C4-2B (cell line): ENCODE results near the gene ASCL1.

Experiments
- H3K27ac ChIP-seq: fragments of 450-650 bp; 2 replicates; pipeline ENCODE4 v1.5.1; 2017
- ZFX ChIP-seq: fragments of 450-650 bp; IDR thresholded peaks from 2 replicates; pipeline ENCODE4 v1.6.1; 2017
- TF ChIP-seq, protein P1 (sequence below): fragments of 450-650 bp; conservative IDR thresholded peaks from 2 replicates; pipeline ENCODE4 v1.5.1; 2017; ENCODE audit warnings: mild to moderate bottlenecking

ASCL1 gene

DNA sequence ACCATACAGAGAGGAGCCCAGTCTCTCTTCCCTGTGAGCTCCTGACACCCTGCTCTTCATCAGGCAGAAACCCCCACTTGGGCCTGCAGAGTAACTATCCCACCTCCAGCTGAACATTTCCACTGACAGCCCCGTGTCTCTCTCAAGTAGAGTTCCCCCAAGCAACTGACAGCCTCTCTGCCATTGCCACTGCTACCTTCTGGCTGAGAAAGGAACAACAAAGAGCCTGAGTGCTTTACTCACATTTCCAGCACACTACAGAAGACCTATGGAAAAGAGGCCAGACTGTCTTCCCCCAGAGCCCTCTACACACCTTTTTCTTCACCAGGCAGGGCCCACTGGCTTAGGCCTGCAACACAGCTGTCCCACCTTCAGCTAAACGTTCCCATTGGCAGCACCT is 18.4 kb upstream of the ASCL1 start:
- no peak overlapping the region for H3K27ac ChIP-seq
- TF ChIP-seq ZFX: no peak
- TF ChIP-seq, protein P1, sequence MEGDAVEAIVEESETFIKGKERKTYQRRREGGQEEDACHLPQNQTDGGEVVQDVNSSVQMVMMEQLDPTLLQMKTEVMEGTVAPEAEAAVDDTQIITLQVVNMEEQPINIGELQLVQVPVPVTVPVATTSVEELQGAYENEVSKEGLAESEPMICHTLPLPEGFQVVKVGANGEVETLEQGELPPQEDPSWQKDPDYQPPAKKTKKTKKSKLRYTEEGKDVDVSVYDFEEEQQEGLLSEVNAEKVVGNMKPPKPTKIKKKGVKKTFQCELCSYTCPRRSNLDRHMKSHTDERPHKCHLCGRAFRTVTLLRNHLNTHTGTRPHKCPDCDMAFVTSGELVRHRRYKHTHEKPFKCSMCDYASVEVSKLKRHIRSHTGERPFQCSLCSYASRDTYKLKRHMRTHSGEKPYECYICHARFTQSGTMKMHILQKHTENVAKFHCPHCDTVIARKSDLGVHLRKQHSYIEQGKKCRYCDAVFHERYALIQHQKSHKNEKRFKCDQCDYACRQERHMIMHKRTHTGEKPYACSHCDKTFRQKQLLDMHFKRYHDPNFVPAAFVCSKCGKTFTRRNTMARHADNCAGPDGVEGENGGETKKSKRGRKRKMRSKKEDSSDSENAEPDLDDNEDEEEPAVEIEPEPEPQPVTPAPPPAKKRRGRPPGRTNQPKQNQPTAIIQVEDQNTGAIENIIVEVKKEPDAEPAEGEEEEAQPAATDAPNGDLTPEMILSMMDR: no peak

DNA sequence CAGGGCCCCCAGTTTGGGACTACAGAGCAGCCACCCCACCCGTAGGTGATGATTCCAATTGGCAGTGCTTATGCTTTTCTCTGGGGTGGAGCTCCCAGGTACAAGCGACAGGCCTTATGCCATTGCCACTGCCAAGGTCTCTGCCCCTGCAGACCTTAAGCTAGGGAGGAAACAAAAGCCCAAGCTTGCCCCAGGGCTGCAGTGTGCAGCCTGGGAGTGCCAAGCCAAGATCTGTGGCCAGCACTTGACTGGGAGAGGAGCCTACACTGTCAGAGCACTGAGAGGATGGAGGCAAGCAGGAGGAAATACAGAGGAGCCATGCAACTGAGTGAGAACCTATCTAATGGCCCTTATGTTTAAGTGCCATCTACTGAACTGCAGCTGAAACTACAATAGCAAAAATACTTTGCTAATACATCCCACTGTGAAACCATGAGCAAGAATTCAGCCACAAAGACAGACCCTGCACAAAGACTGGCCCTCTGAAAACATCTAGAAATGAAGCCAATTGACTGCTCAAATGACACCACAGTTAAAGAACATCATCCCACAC is 17.7 kb upstream of the ASCL1 start:
- H3K27ac ChIP-seq: no peak overlapping the region
- TF ChIP-seq, protein P1: peak; percentile 30
- no peak for TF ChIP-seq ZFX

DNA sequence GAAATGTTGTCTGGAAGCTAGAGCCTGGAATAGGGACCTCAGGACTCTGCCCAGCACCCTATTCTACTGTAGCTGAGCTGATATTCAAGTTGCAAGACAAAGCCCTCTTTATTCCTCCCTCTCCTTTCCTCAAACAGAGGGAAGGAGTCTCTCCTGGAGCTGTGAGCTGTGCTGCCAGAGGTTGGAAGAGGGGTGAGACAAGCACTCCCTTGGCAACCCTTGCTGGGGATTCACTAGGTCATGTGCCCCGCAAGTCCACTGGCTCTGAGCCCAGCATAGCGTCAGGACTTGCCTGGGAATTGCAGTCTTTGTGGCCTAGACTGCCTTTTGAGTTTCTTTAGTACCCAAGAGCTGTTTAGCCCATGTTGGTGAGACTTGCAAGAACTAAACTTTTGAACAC is 11.4 kb upstream of the ASCL1 start:
- TF ChIP-seq, protein P1: no peak
- TF ChIP-seq ZFX: no peak
- H3K27ac ChIP-seq: no peak overlapping the region

DNA sequence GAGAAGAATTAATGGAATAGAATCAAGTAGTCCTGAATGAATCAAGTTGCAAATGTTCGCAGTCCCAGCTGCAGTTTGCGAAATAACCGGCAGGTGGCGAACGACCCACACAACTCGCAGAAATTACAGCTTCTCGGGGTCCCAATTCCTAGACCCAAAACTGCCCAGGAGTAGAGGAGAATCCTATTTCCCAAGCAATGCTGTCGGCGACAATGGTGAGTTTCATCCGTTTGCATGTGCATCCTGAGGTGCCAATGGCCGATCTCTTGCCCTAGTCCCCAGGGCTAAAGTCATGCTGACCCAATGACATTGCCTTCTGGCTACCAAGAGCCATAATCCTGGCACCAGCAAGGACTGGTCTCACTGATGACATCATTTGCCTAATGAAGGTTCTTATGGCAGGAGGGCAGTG is 8.5 kb upstream of the ASCL1 start:
- no peak for TF ChIP-seq ZFX
- TF ChIP-seq, protein P1: peak; percentile 90
- H3K27ac ChIP-seq: no peak overlapping the region

DNA sequence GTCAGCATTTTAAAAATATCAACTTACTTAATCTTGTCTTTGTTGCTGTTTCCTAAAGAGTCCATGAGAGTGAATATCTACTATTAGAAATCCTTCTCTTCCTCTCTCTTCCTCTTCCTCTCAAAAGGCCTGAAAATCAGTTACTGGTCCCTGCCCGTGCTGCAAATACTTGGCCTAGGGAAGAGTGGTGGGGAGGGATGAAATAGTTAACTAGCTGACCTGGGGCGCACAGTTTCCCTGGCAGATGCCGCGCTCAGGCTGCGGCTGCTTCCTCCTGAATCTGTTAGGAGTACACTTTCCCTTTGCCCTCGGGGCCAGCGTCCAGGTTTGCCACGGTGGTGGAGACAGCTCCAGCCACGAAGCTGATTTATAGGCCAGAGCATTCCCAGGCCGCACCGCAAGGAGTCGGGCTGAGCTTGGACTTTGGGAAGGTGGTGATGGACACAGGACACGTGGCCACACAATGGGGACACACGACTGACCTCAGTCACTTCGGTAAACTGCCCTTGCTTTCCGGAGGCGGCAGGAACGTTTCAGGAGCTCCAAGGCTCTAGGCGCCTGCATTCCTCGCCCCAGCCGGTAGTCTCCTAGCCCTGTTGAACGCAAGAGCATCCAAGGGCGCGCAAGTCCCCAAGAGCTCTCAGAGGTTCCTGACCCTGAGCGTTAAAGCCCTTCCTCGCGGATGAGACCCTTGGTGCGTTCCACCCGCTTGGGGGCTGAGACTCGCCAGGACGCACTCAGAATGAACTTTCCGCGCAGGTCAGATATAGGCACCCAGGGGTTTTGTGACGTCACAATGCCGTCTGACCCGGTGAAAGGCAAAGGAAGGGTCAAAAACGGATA is 7.1 kb upstream of the ASCL1 start:
- H3K27ac ChIP-seq: no peak overlapping the region
- TF ChIP-seq, protein P1: peak; percentile 32
- no peak for TF ChIP-seq ZFX

DNA sequence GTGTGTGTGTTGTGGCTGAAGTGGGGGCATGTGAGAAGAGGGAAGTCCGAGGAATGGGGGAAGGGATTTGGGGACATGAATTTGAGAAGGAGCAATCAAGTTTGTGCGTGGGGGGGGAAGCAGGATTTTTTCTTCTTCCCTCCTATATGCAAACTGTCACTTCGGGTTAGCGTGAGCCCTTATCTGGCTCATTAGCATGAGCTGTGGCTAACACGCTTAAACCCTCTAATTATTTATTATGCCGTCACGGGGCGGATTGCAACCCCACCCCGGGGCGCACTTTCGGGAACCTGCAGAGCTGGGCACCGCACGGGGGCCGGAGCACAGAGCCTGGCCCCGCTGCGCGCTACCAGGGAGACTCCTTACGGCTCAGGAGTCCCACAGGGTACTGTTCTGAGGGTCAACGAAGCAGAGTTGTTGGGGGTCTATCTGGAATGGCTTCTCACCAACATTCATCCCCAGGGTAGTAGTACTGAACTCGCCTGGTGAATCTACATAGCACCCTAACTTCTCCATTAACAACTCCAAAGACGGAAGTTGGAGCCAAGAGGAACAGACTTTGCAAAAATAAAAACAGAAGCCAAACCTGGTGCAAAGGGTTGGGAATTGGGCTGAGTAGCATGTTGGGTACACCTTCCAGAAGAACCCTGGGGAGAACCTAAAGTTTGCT is 6.4 kb upstream of the ASCL1 start:
- no peak overlapping the region for H3K27ac ChIP-seq
- TF ChIP-seq, protein P1: no peak
- no peak for TF ChIP-seq ZFX

DNA sequence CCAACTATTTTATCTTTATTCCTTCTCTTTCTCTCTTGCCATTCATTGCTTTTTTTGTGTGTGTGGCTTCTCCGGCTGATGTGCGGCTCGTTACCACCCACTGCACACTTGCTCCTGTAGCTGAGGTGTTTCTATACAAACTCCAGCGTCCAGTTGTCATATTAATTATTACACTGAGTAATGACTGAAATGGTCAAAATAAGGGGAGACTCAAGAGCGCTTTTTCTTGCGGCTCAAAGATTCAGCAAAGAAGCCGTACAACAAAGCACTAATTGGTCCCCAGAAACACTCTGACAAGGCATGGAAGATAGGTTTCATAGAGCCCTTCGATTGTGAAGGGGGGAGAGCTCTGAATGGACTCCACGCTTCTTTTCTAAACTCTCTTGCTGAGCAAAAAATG is 5.6 kb upstream of the ASCL1 start:
- TF ChIP-seq, protein P1: no peak
- TF ChIP-seq ZFX: no peak
- no peak overlapping the region for H3K27ac ChIP-seq
